ENCODE results near the gene CDKN2AIP. TPM values are rescaled to one million over a fixed set of nuclear protein-coding genes. Genes with fewer than 3 reads are reported as not detected.
A peak's percentile ranks its signal among the peaks of the same experiment; 100 is the strongest.
"Not testable (repeated sequence)": the region's sequence is repeated elsewhere in the genome, so short reads cannot be mapped to it uniquely, and the experiment has no call there.

Gene CDKN2AIP
- total RNA-seq, 1 donor from 2014 or later = 6.8 TPM

DNA sequence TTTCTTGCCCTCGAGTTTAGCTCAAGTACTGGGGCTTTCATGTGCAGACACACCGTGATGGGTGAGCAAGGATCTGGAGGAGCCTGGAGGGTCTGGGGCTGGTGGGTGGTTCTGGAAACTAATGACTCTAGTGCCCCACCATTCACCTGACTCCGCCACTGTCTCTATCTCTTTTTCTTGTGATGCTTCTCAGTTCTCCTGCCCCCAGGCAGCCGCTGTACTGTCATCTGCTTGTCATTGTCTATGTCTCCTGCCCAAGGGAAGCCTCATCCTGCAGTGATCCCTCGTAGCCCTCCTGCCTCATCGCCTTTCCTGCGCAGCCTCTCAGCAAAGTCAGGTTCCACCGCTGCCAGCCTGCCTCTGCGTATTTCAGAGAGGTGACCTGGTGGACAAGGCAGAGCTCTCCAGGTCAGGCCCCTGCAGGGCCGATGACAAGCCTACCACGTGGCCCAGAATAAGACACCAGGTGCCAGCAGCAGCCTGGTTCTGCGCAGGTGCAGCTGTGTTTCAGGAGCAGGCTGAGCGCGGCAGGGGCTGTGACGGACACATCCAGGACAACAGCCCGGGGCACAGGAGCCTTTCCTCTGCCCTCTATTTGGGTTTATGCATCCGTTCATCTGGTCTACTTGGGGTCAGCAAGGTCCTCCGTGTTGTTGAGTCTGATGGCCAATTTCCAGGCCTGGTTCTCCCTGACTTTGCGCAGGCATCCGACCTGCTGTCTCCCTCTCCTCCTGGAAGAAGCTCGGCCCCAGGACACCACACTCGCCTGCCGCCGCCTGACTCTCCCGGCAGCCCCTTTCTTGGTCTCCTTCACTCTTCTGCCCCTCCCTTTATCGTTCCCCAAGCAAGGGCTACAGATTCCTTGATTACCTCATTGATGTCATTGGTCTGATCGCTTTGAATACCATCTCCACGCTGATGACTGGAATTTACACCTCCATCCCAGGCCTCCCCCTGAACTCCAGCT lies 30.9 kb upstream of the CDKN2AIP start:
- ATAC-seq (no peak), DNase-seq (ENCODE audit: low spot score) (no peak)

DNA sequence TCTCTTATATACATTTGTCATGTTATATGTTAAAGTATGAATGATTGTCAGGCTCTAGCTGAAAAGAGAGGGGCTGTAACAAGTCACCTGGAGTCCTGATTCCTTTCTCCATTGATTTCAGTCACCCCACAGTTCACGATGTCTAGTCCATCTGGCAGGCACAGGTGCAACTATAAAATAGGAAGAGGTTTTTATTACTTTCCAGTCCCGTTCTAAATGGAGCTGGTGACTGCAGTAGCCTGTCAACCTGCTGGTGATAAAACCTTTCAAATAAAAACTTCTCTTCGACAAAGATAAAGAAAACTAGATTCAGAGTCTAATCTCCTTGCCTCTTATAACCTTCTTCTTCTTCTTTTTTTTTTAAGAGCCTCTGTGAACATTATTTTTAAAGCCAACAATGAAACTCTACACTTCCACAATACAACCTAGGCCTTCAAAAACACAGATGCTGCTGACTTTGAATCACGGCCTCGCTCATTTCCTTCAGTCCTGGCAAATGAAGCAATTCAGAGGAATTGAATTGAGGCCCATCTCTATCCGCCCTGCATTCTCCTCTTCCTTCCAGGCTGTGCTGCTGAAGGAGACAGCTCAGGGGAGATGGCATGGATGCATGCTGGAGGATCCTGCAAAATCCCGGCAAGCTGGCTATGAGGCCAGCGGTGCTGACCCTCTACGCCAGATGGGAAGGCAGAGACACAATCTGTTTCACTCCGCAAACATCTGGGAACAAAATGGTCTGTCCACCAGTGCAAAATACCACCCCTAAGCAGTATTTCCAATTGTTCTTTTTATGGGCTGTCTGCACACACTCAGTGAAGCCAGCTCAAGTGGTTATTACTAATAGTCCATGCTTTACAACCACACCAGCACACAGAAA lies 27.3 kb upstream of the CDKN2AIP start:
- ATAC-seq = no peak
- DNase-seq (ENCODE audit: low spot score) = no peak

DNA sequence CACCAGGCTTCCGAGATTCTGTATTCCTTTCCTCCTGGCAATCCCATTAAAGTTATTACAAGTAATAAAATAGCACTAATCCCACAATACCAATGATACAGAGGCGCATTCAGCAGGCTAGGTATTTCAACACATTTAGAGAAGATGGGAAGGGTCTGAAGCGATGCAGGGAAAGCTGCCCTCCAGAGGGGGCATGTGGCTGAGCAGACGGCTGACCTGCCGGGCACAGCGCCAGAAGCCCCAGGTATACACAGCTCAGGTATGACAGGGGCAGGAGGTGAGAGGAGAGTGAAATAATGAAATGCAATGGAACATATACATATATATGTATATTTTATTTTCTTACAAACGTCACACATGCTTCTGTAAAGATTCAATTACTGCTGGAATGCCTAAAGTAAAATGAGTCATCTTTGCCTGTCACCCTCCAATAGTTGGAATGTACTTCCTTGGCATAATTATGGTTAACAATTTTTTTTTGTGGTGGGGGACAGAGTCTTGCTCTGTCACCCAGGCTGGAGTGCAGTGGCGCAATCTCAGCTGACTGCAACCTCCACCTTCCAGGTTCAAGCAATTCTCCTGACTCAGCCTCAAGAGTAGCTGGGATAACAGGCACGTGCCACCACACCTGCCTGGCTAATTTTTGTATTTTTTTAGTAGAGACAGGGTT lies 21.3 kb upstream of the CDKN2AIP start:
- ATAC-seq (no peak), DNase-seq (ENCODE audit: low spot score) (no peak)

DNA sequence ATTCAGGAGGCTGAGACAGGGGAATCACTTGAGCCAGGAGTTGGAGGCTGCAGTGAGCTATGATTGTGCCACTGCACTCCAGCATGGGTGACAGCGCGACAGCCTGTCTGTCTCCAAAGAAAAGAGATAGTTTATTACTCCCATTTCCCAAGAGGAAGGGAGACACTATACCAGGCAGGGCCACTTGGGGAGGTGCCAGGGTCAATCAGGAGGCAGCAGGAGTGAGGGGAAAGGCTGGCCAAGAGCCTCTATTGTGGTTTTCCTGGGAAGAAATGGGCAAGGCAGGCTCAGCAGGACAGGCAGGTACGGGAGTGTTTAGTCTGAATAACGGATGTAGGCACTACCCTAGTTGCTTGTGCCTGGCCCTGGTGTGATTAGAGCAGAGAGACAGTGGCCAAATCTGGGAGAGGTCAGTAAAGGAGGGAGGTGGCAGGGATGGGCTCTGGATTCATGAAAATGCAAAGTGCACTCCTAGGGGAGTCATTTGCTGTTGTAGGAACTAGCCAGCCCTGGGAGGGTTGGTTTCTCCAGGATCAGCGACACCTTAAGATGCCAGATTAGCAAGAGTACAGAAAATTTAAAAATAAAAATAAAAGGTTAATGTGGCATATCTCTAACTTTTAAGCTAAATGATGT lies 20.2 kb upstream of the CDKN2AIP start:
- ATAC-seq (no peak), DNase-seq (ENCODE audit: low spot score) (peak; percentile 42)

DNA sequence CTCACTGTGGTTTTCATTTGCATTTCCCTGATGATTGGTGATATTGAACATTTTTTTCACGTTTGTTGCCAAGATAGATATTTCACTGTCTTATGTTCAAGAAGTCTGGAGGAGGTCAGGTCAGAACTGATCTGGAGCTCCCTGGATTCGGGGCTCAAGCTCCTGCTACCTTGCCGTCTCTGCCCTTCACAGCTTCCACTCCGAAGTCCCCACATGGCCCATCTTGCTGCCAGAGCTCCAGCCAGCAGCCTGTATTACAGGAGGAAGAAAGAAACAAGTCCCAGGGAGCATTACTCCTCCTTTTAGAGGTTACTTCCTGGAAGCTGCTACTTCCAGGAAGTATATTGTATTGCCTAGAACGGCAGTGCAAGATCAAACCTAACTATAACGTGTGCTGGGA lies 17.9 kb upstream of the CDKN2AIP start:
- ATAC-seq = no peak
- peak; percentile 22 for DNase-seq (ENCODE audit: low spot score)

DNA sequence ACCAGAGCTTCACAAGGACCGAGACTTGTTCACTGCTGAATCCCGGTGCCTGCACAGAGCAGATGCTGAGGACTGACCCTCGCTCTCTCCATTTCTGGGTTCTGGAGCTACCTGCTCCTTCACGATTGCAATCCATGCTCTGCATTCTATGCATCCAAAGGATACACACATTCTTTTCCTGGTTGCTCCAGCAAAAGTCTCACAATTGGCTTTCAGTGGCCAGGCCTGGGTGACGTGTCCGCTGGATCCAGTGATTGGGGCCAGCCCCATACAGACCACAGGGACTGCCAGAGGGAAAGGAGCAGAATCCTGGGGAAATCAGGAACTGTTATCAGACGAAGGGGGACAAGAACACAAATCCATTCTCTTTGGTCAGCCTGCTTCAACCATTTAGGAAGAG lies 14.9 kb upstream of the CDKN2AIP start:
- ATAC-seq = no peak
- no peak for DNase-seq (ENCODE audit: low spot score)

GRCh38 chr4:183430317-183430993 lies 14.0 kb upstream of the CDKN2AIP start:
- ATAC-seq (no peak), DNase-seq (ENCODE audit: low spot score) (no peak)

DNA sequence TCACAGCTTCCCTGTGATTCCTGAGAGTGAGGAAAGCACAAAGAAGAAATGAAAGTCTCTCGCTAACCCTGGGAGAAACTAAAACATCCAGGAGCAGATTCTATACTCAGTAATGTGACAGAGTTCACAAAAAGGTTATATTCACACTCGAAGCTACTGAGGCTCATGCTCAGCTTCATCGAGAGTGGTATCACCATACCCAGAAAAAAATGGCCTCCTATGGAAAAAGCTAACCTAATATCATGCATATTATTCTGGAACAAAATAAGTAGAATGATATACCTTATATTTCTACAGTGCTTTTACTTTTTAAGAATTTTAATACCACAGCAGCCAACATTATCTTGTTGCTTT lies 13.5 kb upstream of the CDKN2AIP start:
- ATAC-seq (no peak), DNase-seq (ENCODE audit: low spot score) (no peak)

GRCh38 chr4:183431614-183432013 lies 12.8 kb upstream of the CDKN2AIP start:
- DNase-seq (ENCODE audit: low spot score) (no peak), ATAC-seq (no peak)

DNA sequence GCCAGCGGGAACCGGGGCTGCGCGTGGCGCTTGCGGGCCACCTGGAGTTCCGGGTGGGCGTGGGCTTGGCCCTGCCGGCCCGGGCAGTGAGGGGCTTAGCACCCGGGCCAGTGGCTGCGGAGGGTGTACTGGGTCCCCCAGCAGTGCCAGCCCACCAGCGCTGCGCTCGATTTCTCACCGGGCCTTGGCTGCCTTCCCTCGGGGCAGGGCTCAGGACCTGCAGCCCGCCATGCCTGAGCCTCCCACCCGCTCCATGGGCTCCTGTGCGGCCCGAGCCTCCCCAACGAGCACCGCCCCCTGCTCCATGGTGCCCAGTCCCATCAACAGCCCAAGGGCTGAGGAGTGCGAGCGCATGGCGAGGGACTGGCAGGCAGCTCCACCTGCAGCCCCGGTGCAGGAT lies 11.3 kb upstream of the CDKN2AIP start:
- not testable (repeated sequence) for ATAC-seq; DNase-seq (ENCODE audit: low spot score)

- ATAC-seq (no peak), DNase-seq (ENCODE audit: low spot score) (no peak)
Observed at GRCh38 chr4:183434264-183434663, 10.2 kb upstream of the CDKN2AIP start.

GRCh38 chr4:183434666-183435190 lies 9.7 kb upstream of the CDKN2AIP start:
- no peak for DNase-seq (ENCODE audit: low spot score)
- ATAC-seq = no peak

DNA sequence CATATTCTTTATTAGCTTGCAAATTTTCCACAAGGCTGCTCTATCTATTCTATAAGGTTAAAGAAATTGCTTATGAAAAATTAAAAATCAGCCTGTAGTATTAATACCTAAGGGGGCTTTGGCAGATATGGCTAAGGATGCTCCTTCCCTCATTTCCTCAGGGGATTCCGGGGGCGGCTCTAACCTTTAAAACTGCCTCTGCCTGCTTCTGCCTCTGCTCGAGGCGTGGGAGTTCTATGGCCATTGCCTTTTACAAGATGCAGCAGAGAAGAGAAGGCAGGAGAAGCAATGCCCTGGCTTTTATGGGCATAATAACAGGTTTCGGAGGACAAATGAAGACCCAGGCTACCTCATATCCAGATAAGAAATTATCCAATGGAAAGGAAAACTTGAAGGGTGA lies 8.6 kb upstream of the CDKN2AIP start:
- DNase-seq (ENCODE audit: low spot score) = no peak
- no peak for ATAC-seq

DNA sequence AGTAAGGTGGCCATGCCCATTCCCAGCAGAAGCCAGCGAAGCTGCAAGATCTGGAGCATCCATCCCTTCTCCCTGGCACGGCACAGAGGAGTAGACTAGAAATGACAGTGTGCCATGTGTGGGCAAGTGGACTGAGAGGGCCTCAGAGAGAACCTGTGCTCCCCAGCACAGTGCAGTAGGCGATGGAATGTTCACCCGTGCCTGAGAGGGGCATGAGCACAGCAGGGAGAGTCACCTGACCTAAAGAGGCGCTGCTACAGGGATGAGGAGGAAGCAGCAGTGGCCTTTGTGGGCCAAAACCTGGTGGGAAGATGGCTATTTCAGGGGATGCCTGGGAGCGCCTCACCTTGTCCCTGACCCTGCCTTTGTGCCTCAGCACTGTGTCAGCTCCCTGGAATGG lies 8.0 kb upstream of the CDKN2AIP start:
- DNase-seq (ENCODE audit: low spot score) = no peak
- no peak for ATAC-seq

GRCh38 chr4:183437452-183437851 lies 7.0 kb upstream of the CDKN2AIP start:
- no peak for ATAC-seq
- no peak for DNase-seq (ENCODE audit: low spot score)

DNA sequence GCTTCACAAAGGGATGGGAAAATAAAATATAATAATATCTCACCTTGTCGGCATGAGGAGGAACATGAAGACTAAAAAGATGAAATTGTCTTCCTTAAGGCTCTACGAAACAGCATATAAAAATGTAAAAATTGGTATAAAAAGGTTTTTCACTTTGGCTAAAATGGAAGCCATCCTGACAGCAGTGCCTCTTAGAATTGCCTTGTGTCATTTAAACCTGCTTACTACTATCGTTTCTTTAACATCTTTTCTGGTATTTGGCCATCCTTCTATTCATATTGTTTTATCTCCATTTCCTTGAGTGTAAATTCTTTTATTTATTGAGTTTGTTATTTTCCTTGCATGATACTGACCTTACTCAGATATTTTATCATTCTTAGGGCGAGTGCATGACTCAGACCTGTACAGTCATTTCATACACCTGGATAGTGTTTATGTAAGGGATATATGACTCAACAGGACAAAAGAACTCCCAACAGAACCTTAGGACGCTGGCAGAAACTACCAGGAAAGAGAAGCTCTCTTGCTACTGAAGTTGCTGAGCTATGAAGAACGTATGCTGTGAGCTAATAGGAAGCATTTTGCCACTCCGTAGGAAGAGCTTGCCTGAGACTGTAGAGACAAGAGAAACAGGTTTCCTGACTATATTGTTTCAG lies 5.8 kb upstream of the CDKN2AIP start:
- ATAC-seq (no peak), DNase-seq (ENCODE audit: low spot score) (no peak)

GRCh38 chr4:183441276-183441675 lies 3.2 kb upstream of the CDKN2AIP start:
- ATAC-seq = no peak
- no peak for DNase-seq (ENCODE audit: low spot score)

DNA sequence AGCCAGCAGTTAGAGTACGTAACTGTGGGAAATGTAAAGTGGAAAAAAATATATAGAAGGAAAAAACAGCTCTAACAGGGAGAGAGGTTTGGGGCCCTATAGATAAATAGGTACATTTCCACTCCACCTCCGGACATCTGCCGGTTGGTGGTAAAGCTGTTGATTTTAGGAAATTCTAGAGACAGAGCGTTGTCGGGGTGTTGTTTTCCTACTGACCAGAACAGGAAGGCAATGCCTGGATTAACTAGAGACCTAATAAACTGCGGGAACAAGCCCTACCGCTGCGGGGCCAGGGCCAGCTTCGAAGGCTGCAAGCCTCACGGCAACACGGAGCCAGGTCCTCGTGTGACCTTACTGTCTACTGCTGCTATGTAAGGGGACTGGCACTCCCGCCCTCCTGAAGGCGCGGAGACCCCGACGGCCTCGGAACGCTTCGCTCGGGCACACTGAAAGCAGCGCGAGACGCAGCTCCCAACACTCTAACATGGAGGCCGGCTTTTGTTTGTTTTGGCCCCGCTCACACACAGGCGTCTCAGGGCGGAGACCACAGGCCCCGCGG lies 702 bp upstream of the CDKN2AIP start:
- DNase-seq (ENCODE audit: low spot score) = peak; percentile 92
- ATAC-seq = peak; percentile 50

DNA sequence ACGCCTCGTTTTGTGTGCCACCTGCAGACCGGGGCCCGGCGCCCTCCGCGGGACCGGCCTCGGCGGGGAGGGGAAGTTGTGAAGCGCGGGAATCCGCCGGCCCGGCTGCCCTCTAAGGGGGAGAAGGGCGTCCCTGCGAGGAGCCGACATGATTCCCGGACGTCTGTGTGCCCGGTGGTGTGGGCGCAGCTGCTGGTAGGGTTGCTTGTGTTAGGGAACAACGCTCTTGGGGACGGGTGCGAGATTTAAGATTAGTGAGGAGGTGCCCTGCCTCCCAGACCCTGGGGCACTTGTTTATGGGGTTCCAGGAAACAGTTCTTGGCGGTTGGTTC lies 627 bp downstream of the CDKN2AIP start:
- DNase-seq (ENCODE audit: low spot score) (no peak), ATAC-seq (peak; percentile 4)

Data from left lobe of liver (tissue), 2 donors.